ENCODE results near the gene RAB40C. TPM values are rescaled to one million over a fixed set of nuclear protein-coding genes. Genes with fewer than 3 reads are reported as not detected.

The RAB40C gene
- 24.2 TPM for total RNA-seq

DNA sequence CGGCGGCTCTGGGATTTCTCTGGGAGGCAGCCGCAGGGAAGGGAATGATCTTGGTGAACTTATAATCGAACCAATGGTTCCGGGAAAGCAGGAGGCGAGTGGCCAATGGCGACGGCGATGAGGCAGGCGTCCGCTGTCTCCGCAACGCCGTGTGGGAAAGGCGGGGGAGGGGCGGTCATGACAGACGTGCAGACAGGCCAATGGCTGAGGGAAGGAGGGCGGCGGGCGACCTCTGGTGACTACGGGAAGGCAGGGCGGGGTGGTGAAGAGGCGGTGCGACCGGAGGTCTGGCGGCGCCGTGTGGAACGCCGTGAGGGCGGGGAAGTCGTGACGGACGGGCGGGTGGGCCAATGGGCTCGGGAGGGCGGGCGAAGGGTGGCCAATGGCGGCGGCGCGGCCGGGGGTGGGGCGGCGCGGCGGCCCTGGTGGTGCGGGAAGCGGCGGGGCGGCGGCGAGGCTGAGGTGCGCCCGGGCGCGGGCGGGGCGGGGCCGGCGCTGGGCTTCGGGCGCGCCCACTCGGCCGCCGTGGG, at the start of gene RAB40C:
RAB40C (plus strand) TSS at position 409 of the 530 bp plus-strand sequence. CDS start 226 bp downstream, outside the sequence.
- peak; percentile 99 for DNase-seq

DNA sequence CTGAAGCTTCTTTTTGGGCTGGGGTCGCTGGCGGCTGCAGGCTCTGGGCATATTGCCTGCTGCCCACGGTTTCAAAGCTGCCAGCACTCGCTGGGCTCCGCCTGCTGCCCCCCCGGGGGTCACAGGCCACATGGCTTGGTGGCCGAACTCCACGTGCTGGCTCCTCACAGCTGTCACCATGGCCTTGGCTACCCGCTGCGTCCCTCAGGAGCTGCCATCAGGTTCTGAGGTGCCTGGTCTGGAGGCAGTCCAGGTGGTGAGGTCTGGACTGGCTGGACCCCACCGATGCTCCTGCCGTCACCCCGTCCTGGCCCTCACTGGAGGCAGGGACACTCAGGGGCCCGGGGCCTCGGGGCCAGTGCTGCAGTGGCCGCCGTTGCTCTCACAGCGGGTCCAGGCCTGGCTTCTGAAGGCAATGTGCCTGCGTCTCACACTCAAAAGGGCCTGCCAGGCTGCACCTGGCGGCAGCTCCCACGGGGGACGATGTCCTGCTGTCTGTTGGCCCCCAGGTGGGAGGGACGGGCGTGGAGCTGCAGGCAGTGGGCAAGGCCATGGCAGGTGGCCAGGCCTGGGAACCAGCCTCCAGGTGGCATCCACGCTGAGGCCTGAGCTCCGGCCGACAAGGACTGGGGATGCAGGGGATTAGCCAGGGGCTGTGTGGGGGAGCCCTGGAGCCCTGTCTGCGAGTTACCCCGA, 49.1 kb upstream of the RAB40C start:
- no peak for DNase-seq

- DNase-seq, result no peak
These were observed 46.3 kb upstream of the RAB40C start for GRCh38 chr16:543301-544164.

DNA sequence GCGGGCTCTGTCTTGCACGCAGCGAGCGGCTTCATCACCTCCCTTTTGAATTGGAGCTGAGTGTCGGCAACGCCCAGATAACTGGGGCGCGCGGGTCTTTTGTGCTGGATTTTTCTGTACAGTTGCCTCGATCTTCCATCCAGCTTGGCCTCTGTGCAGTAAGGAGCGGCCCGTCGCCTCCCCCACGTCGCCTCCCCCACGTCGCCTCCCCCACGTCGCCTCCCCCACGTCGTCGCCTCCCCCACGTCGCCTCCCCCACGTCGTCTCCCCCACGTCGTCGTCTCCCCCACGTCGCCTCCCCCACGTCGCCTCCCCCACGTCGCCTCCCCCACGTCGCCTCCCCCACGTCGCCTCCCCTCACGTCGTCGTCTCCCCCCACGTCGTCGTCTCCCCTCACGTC, 45.3 kb upstream of the RAB40C start:
- DNase-seq, result no peak

DNA sequence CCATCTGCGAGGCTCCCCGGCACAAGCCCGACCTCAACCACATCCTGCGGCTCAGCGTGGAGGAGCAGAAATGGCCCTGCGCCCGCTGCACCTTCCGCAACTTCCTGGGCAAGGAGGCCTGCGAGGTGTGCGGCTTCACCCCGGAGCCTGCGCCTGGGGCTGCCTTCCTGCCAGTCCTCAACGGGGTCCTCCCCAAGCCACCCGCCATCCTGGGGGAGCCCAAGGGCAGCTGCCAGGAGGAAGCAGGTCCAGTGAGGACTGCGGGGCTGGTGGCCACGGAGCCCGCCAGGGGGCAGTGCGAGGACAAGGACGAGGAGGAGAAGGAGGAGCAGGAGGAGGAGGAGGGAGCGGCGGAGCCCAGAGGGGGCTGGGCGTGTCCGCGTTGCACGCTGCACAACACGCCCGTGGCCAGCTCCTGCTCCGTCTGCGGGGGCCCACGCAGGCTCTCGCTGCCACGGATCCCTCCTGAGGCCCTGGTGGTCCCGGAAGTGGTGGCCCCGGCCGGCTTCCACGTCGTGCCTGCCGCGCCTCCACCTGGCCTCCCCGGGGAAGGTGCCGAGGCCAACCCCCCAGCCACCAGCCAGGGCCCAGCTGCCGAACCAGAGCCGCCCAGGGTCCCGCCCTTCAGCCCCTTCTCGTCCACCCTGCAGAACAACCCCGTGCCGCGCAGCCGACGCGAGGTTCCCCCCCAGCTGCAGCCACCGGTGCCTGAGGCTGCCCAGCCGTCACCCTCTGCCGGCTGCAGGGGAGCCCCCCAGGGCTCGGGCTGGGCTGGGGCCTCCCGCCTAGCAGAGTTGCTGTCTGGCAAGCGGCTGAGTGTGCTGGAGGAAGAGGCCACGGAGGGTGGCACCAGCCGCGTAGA, 42.7 kb upstream of the RAB40C start:
- peak; percentile 63 for DNase-seq

DNA sequence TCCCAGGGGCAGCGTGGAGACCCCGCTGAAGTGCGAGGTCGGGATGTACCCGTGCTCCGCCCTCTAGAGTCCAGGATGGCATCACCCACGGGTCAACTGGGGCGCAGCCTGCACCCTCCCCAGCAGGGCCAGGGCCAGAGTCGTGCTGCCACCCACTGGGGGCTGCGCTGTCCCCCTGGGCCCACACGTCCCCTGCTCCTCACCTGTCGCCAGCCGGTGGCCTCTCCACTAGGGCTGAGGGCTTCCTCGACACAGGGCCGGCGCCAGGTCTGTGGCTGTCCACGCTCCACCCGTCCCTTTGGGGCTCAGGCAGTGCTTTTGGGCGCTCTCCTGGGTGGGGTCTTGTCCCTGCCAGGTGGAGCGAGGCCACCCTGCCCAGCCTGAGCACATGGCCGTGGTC, 41.3 kb upstream of the RAB40C start:
- DNase-seq, result no peak

GRCh38 chr16:549544-550263, 40.2 kb upstream of the RAB40C start:
- DNase-seq, result no peak

- no peak for DNase-seq
These were observed 38.7 kb upstream of the RAB40C start for GRCh38 chr16:551210-551609.

GRCh38 chr16:552171-552570, 37.7 kb upstream of the RAB40C start:
- DNase-seq, result no peak

GRCh38 chr16:553601-554296, 36.1 kb upstream of the RAB40C start:
- no peak for DNase-seq

DNA sequence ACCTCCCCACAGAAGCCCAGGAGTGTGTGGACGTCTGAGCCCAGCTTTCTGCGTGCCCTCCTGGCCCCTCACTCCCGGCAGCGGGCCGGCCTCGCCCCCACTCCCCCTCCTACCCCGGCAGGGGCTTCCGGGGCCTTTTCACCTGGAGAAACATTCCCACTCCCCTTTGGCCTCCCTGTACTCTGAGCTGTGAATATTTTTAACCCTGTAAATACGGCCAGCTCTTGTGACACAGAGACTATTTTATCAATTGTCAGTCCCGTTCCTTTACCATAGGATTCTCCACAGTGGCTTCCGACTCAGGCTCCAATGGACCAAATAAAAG, 35.6 kb upstream of the RAB40C start:
- no peak for DNase-seq

DNA sequence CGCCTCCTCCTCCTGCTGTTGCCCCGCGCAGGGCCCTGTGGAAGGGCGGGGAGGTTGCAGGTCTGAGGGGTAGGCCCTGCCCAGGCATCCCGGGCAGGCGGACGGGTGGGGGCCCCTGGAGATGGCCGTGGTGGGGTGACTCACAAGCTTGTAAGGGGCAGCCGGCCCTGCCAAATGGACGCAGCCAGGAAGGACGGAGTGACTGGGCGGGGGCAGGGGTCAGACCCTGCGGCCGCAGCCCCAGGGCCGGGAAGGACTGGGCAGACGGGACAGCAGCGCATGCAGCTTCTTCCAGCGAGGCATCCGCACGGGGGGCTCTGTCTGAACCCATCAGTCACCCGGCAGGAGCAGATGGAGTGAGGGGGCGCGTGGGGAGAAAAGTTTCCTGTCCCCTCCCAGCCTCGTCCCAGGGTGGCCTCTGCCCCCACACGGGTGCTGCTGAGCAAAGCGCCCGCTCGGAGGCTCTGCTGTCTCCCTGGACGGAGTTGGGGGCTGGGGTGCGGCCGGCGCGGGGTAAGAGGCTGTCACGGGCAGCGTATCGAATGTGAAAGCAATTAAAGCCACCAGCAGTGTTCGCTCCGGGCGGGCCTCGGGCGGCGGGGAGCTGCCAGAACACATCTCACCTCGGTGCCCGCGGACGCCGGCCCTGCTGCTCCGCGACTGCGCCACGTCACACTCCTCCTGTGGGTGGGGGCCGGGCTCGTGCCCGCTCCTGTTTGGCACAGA, 35.1 kb upstream of the RAB40C start:
- no peak for DNase-seq

DNA sequence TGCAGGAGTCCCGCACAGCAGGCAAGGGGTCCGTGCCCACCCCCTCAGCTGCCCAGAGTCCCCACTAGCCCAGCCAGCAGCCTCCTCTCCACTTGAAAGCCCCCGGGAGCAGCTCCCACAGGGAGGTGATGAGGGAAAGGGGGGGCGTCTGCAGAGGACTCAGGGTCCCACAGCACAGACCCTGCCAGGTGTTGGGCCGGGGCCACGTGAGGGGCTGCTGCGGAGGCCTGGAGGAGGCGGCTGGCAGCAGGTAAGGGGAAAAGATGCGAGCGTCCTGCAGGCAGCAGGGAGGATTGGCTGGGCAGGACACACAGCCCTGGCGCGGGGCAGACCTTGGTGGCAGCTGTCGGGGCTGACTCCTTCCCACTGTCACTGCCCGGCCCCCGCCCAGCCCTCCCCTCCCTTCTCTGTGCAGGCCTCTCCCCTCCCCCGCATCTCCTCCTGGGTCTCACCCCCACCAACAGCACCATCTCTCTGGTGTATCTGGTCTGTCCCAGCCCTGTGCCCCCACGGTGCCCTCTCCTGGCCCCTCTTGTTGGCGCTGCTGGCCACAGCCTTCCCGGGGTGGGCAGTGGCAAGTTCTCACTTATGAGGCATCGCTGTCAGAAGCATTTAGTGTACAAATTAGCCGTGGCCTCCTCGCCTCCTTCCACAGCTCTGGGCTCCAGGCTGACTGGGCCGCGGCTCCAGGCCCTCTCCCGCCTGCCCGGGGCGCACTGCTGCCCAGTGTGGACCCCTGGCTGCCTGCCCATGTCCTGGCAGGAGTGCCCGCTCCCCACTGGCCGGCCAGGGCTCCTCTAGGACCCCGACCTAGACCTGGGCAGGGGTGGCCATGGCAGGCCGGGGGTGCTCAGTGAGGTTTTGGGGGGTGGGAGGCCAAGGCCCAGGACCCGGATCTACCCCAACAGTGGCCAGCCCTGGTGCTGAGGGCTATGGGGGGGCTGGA, 34.1 kb upstream of the RAB40C start:
- DNase-seq, result no peak

- DNase-seq, result no peak
These were observed 33.2 kb upstream of the RAB40C start for GRCh38 chr16:556474-557173.

GRCh38 chr16:557463-558297, 32.2 kb upstream of the RAB40C start:
- no peak for DNase-seq

DNA sequence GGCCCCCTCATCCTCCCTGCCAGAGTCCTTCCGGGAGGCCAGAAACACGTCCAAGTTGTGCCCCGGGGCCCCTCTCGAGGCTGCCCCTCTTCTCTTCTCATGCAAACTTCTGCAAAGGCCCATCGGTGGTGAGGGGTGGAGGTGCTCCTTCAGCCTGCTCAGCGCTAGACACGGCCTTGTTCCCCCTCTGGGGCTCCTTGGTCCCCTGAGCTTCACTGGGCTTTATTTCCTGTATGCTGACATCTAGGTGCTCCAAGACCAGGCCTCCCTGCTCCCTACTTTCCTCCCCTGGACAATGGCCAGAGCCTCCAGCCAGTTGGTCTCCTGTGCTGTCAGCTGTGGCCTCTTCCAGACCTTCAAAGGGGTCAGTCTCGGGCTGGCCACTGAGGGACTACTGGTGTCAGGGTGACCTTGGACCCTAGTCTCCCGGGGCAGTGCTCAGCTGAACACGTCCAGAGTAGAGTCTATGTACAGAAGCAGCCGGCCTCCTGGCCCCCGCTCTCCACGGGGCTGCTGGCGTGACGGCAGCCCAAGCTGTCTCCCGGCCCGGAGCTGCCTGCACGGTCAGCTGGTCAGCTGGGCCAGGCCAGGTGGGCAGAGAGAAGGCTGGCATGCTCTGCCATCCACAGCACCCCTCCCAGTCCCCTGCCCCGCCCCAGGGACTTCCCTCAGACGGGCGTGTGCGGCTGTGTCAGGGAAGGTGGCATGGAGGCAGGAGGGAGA, 31.4 kb upstream of the RAB40C start:
- no peak for DNase-seq

DNA sequence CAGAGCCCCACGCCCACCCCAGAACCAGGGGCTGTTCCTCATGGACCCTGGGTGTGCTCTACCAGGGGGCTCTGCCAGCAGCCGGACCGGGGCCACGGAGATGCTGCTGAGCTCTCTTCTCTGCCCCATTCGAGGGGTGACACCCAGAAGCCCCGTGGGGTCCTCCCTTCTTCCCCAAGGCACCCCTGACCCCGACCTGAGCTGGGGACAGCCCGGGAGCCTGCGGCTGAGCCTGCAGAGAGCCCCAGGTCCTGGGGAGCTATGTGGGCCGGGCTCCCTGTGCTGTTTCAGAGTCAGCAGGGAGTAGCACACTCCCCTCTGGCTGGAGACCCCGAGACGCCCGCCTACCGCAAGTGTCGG, 30.9 kb upstream of the RAB40C start:
- DNase-seq, result no peak

All from occipital lobe (tissue), 2 donors.